Neural progenitor cell (in vitro differentiated cells): ENCODE results near the gene RIOK3. TPM values are rescaled to one million over a fixed set of nuclear protein-coding genes. Genes with fewer than 3 reads are reported as not detected.
"Not testable (repeated sequence)": the region's sequence is repeated elsewhere in the genome, so short reads cannot be mapped to it uniquely, and the experiment has no call there.

Experiments
- DNase-seq: peaks from one replicate; pipeline ENCODE4 v3.0.0-alpha.2; 2016; ENCODE audit warnings: low spot score
- H2AFZ ChIP-seq: fragments of 200-600 bp; sonication (generic); replicated peaks from 2 replicates; pipeline ENCODE4 v1.6.1; 2016; ENCODE audit warnings: antibody characterized with exemption
- H3F3A ChIP-seq: fragments of 200-600 bp; sonication (generic); 2 replicates; pipeline ENCODE4 v1.6.1; 2016; ENCODE audit warnings: antibody characterized with exemption, low read depth
- H3K27ac ChIP-seq: fragments of 200-600 bp; sonication (generic); 2 replicates; pipeline ENCODE4 v1.5.1; 2016; ENCODE audit warnings: mild to moderate bottlenecking
- H3K27me3 ChIP-seq: fragments of 200-600 bp; sonication (generic); 2 replicates; pipeline ENCODE4 v1.6.1; 2016; ENCODE audit warnings: mild to moderate bottlenecking, moderate library complexity
- H3K36me3 ChIP-seq: fragments of 200-600 bp; sonication (generic); 2 replicates; pipeline ENCODE4 v1.5.1; 2016
- H3K4me1 ChIP-seq: fragments of 200-600 bp; sonication (generic); 2 replicates; pipeline ENCODE4 v1.6.1; 2016; ENCODE audit warnings: mixed run types
- H3K4me2 ChIP-seq: fragments of 200-600 bp; sonication (generic); 2 replicates; pipeline ENCODE4 v1.6.1; 2016
- H3K4me3 ChIP-seq: fragments of 200-600 bp; sonication (generic); 2 replicates; pipeline ENCODE4 v1.5.1; 2016
- H3K79me2 ChIP-seq: fragments of 200-600 bp; sonication (generic); 2 replicates; pipeline ENCODE4 v1.6.1; 2016; ENCODE audit warnings: low read depth
- H3K9ac ChIP-seq: fragments of 200-600 bp; sonication (generic); 2 replicates; pipeline ENCODE4 v1.6.1; 2016
- H3K9me3 ChIP-seq: fragments of 200-600 bp; sonication (generic); 2 replicates; pipeline ENCODE4 v1.5.1; 2016; ENCODE audit warnings: low read depth
- H4K20me1 ChIP-seq: fragments of 200-600 bp; sonication (generic); 2 replicates; pipeline ENCODE4 v1.6.1; 2016; ENCODE audit warnings: low read depth
- H3K27ac Mint-ChIP-seq: 3 replicates; pipeline ENCODE4 v1.8.0; 2021; ENCODE audit warnings: mixed read lengths
- H3K27me3 Mint-ChIP-seq: 2 replicates; pipeline ENCODE4 v1.8.0; 2022; ENCODE audit warnings: low read depth, mild to moderate bottlenecking, inconsistent platforms, moderate library complexity, mixed read lengths; ENCODE audit not compliant: insufficient read depth
- H3K36me3 Mint-ChIP-seq: 3 replicates; pipeline ENCODE4 v1.8.0; 2021; ENCODE audit warnings: mixed read lengths
- H3K4me1 Mint-ChIP-seq: 3 replicates; pipeline ENCODE4 v1.8.0; 2021; ENCODE audit warnings: mixed read lengths
- H3K4me3 Mint-ChIP-seq: 3 replicates; pipeline ENCODE4 v1.8.0; 2021; ENCODE audit warnings: mild to moderate bottlenecking, moderate library complexity, mixed read lengths
- H3K9me3 Mint-ChIP-seq: 3 replicates; pipeline ENCODE4 v1.8.0; 2020; ENCODE audit warnings: mixed read lengths
- CTCF ChIP-seq: fragments of 200-600 bp; sonication (generic); IDR thresholded peaks from 2 replicates; pipeline ENCODE4 v1.5.1; 2017; ENCODE audit warnings: antibody characterized with exemption, mild to moderate bottlenecking
- EZH2 ChIP-seq: fragments of 200-600 bp; sonication (generic); IDR thresholded peaks from 2 replicates; pipeline ENCODE4 v1.6.1; 2017; ENCODE audit warnings: antibody characterized with exemption, mild to moderate bottlenecking, moderate library complexity
- EZH2phosphoT487 ChIP-seq: fragments of 200-600 bp; sonication (generic); IDR thresholded peaks from 2 replicates; pipeline ENCODE4 v1.6.1; 2017; ENCODE audit warnings: antibody characterized with exemption
- total RNA-seq: library from RNA; depleted of rRNA; stranded (reverse); fragments of >200 nt; gene quantifications from 2 replicates; pipeline ENCODE4 v1.2.3, GENCODE V29; 2015; ENCODE audit warnings: low replicate concordance

RIOK3 gene
- total RNA-seq, 1 donor from 2014 or later: 77.5 TPM

- Histone ChIP-seq H3K4me2 (no peak overlapping the region), H3F3A (peaks cover 9% of the 10 kb centered on the region), H4K20me1 (no peaks in the 10 kb centered on the region), H2AFZ (no peak overlapping the region), H3K9ac (no peak overlapping the region), H3K9me3 (no peaks in the 10 kb centered on the region), H3K36me3 (peaks cover 6% of the 10 kb centered on the region), H3K4me3 (no peak overlapping the region), H3K27me3 (no peaks in the 10 kb centered on the region), H3K79me2 (no peaks in the 10 kb centered on the region), H3K4me1 (peaks cover 3% of the 10 kb centered on the region), H3K27ac (no peak overlapping the region)
- peaks cover 7% of the 10 kb centered on the region for H3K4me1 Mint-ChIP-seq
- H3K27ac Mint-ChIP-seq: no peak overlapping the region
- TF ChIP-seq CTCF: no peak
- no peaks in the 10 kb centered on the region for H3K27me3 Mint-ChIP-seq
- no peaks in the 10 kb centered on the region for H3K9me3 Mint-ChIP-seq
- no peak overlapping the region for H3K4me3 Mint-ChIP-seq
- H3K36me3 Mint-ChIP-seq: peaks cover 4% of the 10 kb centered on the region
- DNase-seq: no peak
Measured at GRCh38 chr18:23484561-23485182, 31.6 kb downstream of the RIOK3 start.

DNA sequence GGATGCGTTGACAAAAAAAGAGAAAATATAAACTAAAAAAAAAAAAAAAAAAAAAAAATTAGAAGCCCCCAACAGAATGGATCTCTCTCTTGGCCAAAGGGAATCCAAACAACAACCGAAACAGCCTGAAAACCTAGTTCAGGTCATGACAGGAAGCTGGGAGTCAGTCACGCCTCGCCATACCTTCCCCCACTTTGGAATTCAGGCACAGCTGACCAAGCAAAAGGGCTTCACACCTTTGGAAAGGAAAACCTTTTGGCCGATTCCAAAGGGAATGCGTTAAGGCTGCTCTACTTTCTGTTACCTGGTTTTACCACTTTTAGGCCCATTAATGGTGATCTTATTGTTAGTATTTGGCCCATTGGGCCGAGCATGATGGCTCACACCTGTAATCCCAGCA, 32.3 kb downstream of the RIOK3 start:
- H3K4me2 ChIP-seq: no peak overlapping the region
- peaks cover 4% of the 10 kb centered on the region for H3K27me3 Mint-ChIP-seq
- peaks cover 2% of the 10 kb centered on the region for H3K36me3 Mint-ChIP-seq
- no peaks in the 10 kb centered on the region for H3K9me3 ChIP-seq
- H3K4me1 Mint-ChIP-seq: peaks cover 7% of the 10 kb centered on the region
- H2AFZ ChIP-seq: no peak overlapping the region
- H3K4me3 ChIP-seq: no peak overlapping the region
- no peaks in the 10 kb centered on the region for H4K20me1 ChIP-seq
- H3K79me2 ChIP-seq: no peaks in the 10 kb centered on the region
- no peaks in the 10 kb centered on the region for H3K27me3 ChIP-seq
- H3K9me3 Mint-ChIP-seq: peaks cover 4% of the 10 kb centered on the region
- H3K27ac Mint-ChIP-seq: no peak overlapping the region
- no peak overlapping the region for H3K27ac ChIP-seq
- H3K36me3 ChIP-seq: peaks cover 6% of the 10 kb centered on the region
- peaks cover 9% of the 10 kb centered on the region for H3F3A ChIP-seq
- TF ChIP-seq CTCF (no peak), EZH2 (no peak), EZH2phosphoT487 (no peak)
- no peak overlapping the region for H3K4me3 Mint-ChIP-seq
- DNase-seq: no peak
- H3K4me1 ChIP-seq: peaks cover 3% of the 10 kb centered on the region
- no peak overlapping the region for H3K9ac ChIP-seq

GRCh38 chr18:23487738-23488570, 34.9 kb downstream of the RIOK3 start:
- H3K4me3 Mint-ChIP-seq: no peak overlapping the region
- Histone ChIP-seq H3F3A (peaks cover 9% of the 10 kb centered on the region), H3K36me3 (peaks cover 6% of the 10 kb centered on the region), H3K27ac (no peak overlapping the region), H3K79me2 (no peaks in the 10 kb centered on the region), H3K9ac (no peak overlapping the region), H4K20me1 (no peaks in the 10 kb centered on the region), H3K4me2 (no peak overlapping the region), H3K4me1 (peaks cover 3% of the 10 kb centered on the region), H3K4me3 (no peak overlapping the region), H3K9me3 (no peaks in the 10 kb centered on the region), H3K27me3 (no peaks in the 10 kb centered on the region), H2AFZ (no peak overlapping the region)
- peaks cover 7% of the 10 kb centered on the region for H3K4me1 Mint-ChIP-seq
- no peak overlapping the region for H3K27ac Mint-ChIP-seq
- DNase-seq: no peak
- TF ChIP-seq EZH2 (no peak), CTCF (no peak), EZH2phosphoT487 (no peak)
- H3K9me3 Mint-ChIP-seq: peaks cover 17% of the 10 kb centered on the region
- peaks cover 11% of the 10 kb centered on the region for H3K27me3 Mint-ChIP-seq
- H3K36me3 Mint-ChIP-seq: peaks cover 8% of the 10 kb centered on the region

DNA sequence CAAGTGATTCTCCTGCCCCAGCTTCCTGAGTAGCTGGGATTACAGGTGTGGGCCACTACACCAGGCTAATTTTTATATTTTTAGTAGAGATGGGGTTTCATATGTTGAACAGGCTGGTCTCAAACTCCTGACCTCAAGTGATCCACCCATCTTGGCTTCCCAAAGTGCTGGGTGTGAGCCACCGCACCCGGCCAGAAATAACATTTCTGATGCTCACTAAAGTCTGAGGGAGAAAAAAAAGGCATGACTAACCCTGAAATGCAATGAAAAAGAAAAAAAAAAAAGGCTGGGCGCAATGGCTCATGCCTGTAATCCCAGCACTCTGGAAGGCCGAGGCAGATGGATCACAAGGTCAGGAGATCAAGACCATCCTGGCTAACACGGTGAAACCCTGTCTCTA, 36.5 kb downstream of the RIOK3 start:
- H3K27ac Mint-ChIP-seq, H3K4me3 ChIP-seq, H3K27me3 ChIP-seq, H4K20me1 ChIP-seq, H2AFZ ChIP-seq, DNase-seq, H3K9ac ChIP-seq, H3K4me2 ChIP-seq, H3K4me3 Mint-ChIP-seq, H3K4me1 Mint-ChIP-seq, H3K36me3 Mint-ChIP-seq, H3F3A ChIP-seq, H3K36me3 ChIP-seq, H3K9me3 ChIP-seq, H3K27ac ChIP-seq, H3K79me2 ChIP-seq: not testable (repeated sequence)
- Mint-ChIP-seq H3K27me3 (peaks cover 11% of the 10 kb centered on the region), H3K9me3 (peaks cover 21% of the 10 kb centered on the region)
- peaks cover 12% of the 10 kb centered on the region for H3K4me1 ChIP-seq
